OCI-LY7 (cell line): ENCODE data around the gene TPK1. TPM values are rescaled to one million over a fixed set of nuclear protein-coding genes. Genes with fewer than 3 reads are reported as not detected.

Experiments used
- BruUV-seq: library from RNA; stranded (reverse); fragments of 400-500 nt; replicated peaks from 2 replicates; lab custom pipeline; 2021; lab: Mats Ljungman, UMichigan
- CTCF ChIA-PET: fragments of 300-600 bp; sonication (Branson Sonifier 250); formaldehyde crosslinking; loops from one replicate; lab custom pipeline; 2022; ENCODE audit warnings: antibody characterized with exemption; ENCODE audit not compliant: unreplicated experiment; lab: Charles Lee
- POLR2A ChIA-PET: fragments of 300-600 bp; sonication (Branson Sonifier 250); formaldehyde crosslinking; loops from one replicate; lab custom pipeline; 2022; ENCODE audit warnings: antibody characterized with exemption; lab: Charles Lee
- DNase-seq: peaks from one replicate; pipeline ENCODE4 v3.0.0-alpha.2; 2015; ENCODE audit warnings: low spot score
- H2AFZ ChIP-seq: fragments of 200-600 bp; sonication (generic), shearing (Covaris generic); 2 replicates; pipeline ENCODE4 v1.6.1; 2014; ENCODE audit warnings: mild to moderate bottlenecking, antibody characterized with exemption, low read length, moderate library complexity
- H3K27ac ChIP-seq: fragments of 200-600 bp; sonication (generic); 2 replicates; pipeline ENCODE4 v1.5.1; 2014; ENCODE audit warnings: mixed run types, low read depth, mild to moderate bottlenecking, moderate library complexity, low read length, inconsistent platforms; ENCODE audit not compliant: poor library complexity, severe bottlenecking
- H3K36me3 ChIP-seq: fragments of 200-600 bp; sonication (generic); 2 replicates; pipeline ENCODE4 v1.6.1; 2014; ENCODE audit warnings: mild to moderate bottlenecking, antibody characterized with exemption, low read length, moderate library complexity, mixed read lengths; ENCODE audit not compliant: insufficient read depth
- H3K4me1 ChIP-seq: fragments of 200-600 bp; sonication (generic); 2 replicates; pipeline ENCODE4 v1.5.1; 2014; ENCODE audit warnings: mild to moderate bottlenecking, low read length; ENCODE audit not compliant: insufficient read depth, poor library complexity, severe bottlenecking
- H3K4me2 ChIP-seq: fragments of 200-600 bp; sonication (generic); 2 replicates; pipeline ENCODE4 v1.6.1; 2014; ENCODE audit warnings: mild to moderate bottlenecking, low read length
- H3K4me3 ChIP-seq: fragments of 200-600 bp; sonication (generic); 2 replicates; pipeline ENCODE4 v1.5.1; 2014; ENCODE audit warnings: mild to moderate bottlenecking, low read depth, low read length; ENCODE audit not compliant: poor library complexity, severe bottlenecking
- H3K79me2 ChIP-seq: fragments of 200-600 bp; sonication (generic); 2 replicates; pipeline ENCODE4 v1.6.1; 2016; ENCODE audit warnings: low read depth, mild to moderate bottlenecking, low read length, moderate library complexity, mixed read lengths; ENCODE audit not compliant: insufficient read depth
- H3K9me2 ChIP-seq: fragments of 200-600 bp; sonication (generic); 2 replicates; pipeline ENCODE4 v1.6.1; 2016; ENCODE audit warnings: mild to moderate bottlenecking, low read length, mixed read lengths; ENCODE audit not compliant: insufficient read depth
- H3K9me3 ChIP-seq: fragments of 200-600 bp; sonication (generic); 2 replicates; pipeline ENCODE4 v1.6.1; 2014; ENCODE audit warnings: mild to moderate bottlenecking, mixed run types, low read length, mixed read lengths
- H4K20me1 ChIP-seq: fragments of 200-600 bp; sonication (generic); 2 replicates; pipeline ENCODE4 v1.6.1; 2014; ENCODE audit warnings: mild to moderate bottlenecking, antibody characterized with exemption, low read length, moderate library complexity, mixed read lengths; ENCODE audit not compliant: insufficient read depth
- CTCF ChIP-seq: fragments of 200-600 bp; sonication (generic); conservative IDR thresholded peaks from 2 replicates; pipeline ENCODE4 v1.5.1; 2014; ENCODE audit warnings: mild to moderate bottlenecking, antibody characterized with exemption, low read length, moderate library complexity, mixed read lengths
- EZH2phosphoT487 ChIP-seq: fragments of 200-600 bp; sonication (generic); IDR thresholded peaks from 2 replicates; pipeline ENCODE4 v1.6.1; 2018; ENCODE audit warnings: low read depth, borderline replicate concordance, mild to moderate bottlenecking, mixed run types, antibody characterized with exemption, low read length, moderate library complexity, mixed read lengths
- intact Hi-C: fragments of 100-400 bp; cut with micrococcal nuclease; formaldehyde crosslinking; loops from one replicate; pipeline ENCODE4 v1.10.0; 2022; ENCODE audit not compliant: unreplicated experiment
- total RNA-seq, 2 experiments: library from RNA; depleted of rRNA in 1 of 2; stranded (reverse); fragments of >200 nt in 1 of 2; shearing (Covaris generic) in 1 of 2; gene quantifications; 2 replicates each; pipeline ENCODE4 v1.2.3, GENCODE V29; 2014 to 2022

TPK1 gene
- total RNA-seq, 2 experiments from 2014 or later = 6.7 to 12.5 TPM

GRCh38 chr7:144866189-144866588, 30.3 kb upstream of the TPK1 start:
- Histone ChIP-seq H3K36me3 (no peaks in the 10 kb centered on the region), H3K4me1 (no peaks in the 10 kb centered on the region), H2AFZ (no peak overlapping the region), H3K4me2 (no peak overlapping the region), H3K4me3 (no peak overlapping the region), H3K79me2 (no peaks in the 10 kb centered on the region), H3K27ac (no peak overlapping the region), H3K9me2 (no peaks in the 10 kb centered on the region), H3K9me3 (no peaks in the 10 kb centered on the region), H4K20me1 (no peaks in the 10 kb centered on the region)
- POLR2A ChIA-PET = interaction anchor here (1.7 kb wide), 1 partner anchor 16 kb away, joined by 4 read pairs; no protein-coding TSS in a partner anchor
- CTCF ChIA-PET = no interaction called here
- intact Hi-C loops = no loop called here
- DNase-seq = no peak
- TF ChIP-seq EZH2phosphoT487 (no peak), CTCF (no peak)
- BruUV-seq = no TSS peak

- H3K9me3 ChIP-seq = no peaks in the 10 kb centered on the region
- no peak overlapping the region for H3K4me3 ChIP-seq
- no TSS peak for BruUV-seq
- H4K20me1 ChIP-seq = no peaks in the 10 kb centered on the region
- no peak overlapping the region for H3K27ac ChIP-seq
- DNase-seq = no peak
- H3K4me2 ChIP-seq = no peak overlapping the region
- no peak for TF ChIP-seq CTCF
- TF ChIP-seq EZH2phosphoT487 = no peak
- ChIA-PET CTCF (no interaction called here), POLR2A (interaction anchor here (0.7 kb wide), 1 partner anchor 27 kb away, joined by 3 read pairs; no protein-coding TSS in a partner anchor)
- intact Hi-C loops = no loop called here
- no peaks in the 10 kb centered on the region for H3K9me2 ChIP-seq
- no peaks in the 10 kb centered on the region for H3K4me1 ChIP-seq
- no peaks in the 10 kb centered on the region for H3K36me3 ChIP-seq
- H3K79me2 ChIP-seq = no peaks in the 10 kb centered on the region
- H2AFZ ChIP-seq = no peak overlapping the region
Measured at GRCh38 chr7:144863320-144863647, 27.4 kb upstream of the TPK1 start.

- Histone ChIP-seq H3K79me2 (no peaks in the 10 kb centered on the region), H3K27ac (no peak overlapping the region), H3K36me3 (no peaks in the 10 kb centered on the region), H3K4me2 (no peak overlapping the region), H3K9me3 (no peaks in the 10 kb centered on the region), H3K4me1 (no peaks in the 10 kb centered on the region), H4K20me1 (no peaks in the 10 kb centered on the region), H2AFZ (no peak overlapping the region), H3K9me2 (no peaks in the 10 kb centered on the region), H3K4me3 (no peak overlapping the region)
- TF ChIP-seq EZH2phosphoT487 = no peak
- no peak for TF ChIP-seq CTCF
- no peak for DNase-seq
- BruUV-seq = no TSS peak
- ChIA-PET POLR2A (interaction anchor here (0.6 to 0.7 kb wide), 4 partner anchors 17 to 1612 kb away, joined by 3 to 4 read pairs (median 3); no protein-coding TSS in a partner anchor), CTCF (no interaction called here)
- intact Hi-C loops = no loop called here
Measured at GRCh38 chr7:144862612-144863319, 26.9 kb upstream of the TPK1 start.
